Loucy (cell line): ENCODE results near the gene VPS13D.

Experiments
- H2AFZ ChIP-seq: fragments of 200-600 bp; sonication (generic); 2 replicates; pipeline ENCODE4 v1.6.0; 2016; ENCODE audit warnings: antibody characterized with exemption, mild to moderate bottlenecking, low read length, moderate library complexity
- H3F3A ChIP-seq: fragments of 200-600 bp; 2 replicates; pipeline ENCODE4 v1.6.0; 2016; ENCODE audit warnings: antibody characterized with exemption, low read depth, mild to moderate bottlenecking
- H3K27me3 ChIP-seq: fragments of 200-600 bp; sonication (generic); 2 replicates; pipeline ENCODE4 v1.6.1; 2014; ENCODE audit warnings: low read length, mild to moderate bottlenecking; ENCODE audit not compliant: insufficient read depth, poor library complexity, severe bottlenecking
- H3K36me3 ChIP-seq: fragments of 200-600 bp; sonication (generic); 2 replicates; pipeline ENCODE4 v1.6.1; 2016; ENCODE audit warnings: low read length; ENCODE audit not compliant: insufficient read depth
- H3K4me1 ChIP-seq: fragments of 200-600 bp; sonication (generic); 2 replicates; pipeline ENCODE4 v1.5.1; 2014; ENCODE audit warnings: low read length, mild to moderate bottlenecking; ENCODE audit not compliant: insufficient read depth, poor library complexity, severe bottlenecking
- H3K4me2 ChIP-seq: fragments of 200-600 bp; sonication (generic); 2 replicates; pipeline ENCODE4 v1.6.0; 2014; ENCODE audit warnings: antibody characterized with exemption, low read length, low read depth, mild to moderate bottlenecking; ENCODE audit not compliant: poor library complexity, severe bottlenecking
- H3K4me3 ChIP-seq: fragments of 200-600 bp; sonication (generic); 2 replicates; pipeline ENCODE4 v1.5.1; 2014; ENCODE audit warnings: low read length, mild to moderate bottlenecking, mixed read lengths; ENCODE audit not compliant: poor library complexity, severe bottlenecking
- H3K79me2 ChIP-seq: fragments of 200-600 bp; sonication (generic); 2 replicates; pipeline ENCODE4 v1.6.1; 2014; ENCODE audit warnings: low read length; ENCODE audit not compliant: insufficient read depth
- H3K9ac ChIP-seq: fragments of 200-600 bp; sonication (generic); 2 replicates; pipeline ENCODE4 v1.6.0; 2014; ENCODE audit warnings: mild to moderate bottlenecking, low read depth, low read length, moderate library complexity; ENCODE audit not compliant: poor library complexity, severe bottlenecking
- H3K9me2 ChIP-seq: fragments of 200-600 bp; sonication (generic); replicated peaks from 2 replicates; pipeline ENCODE4 v1.6.1; 2016; ENCODE audit warnings: low read depth, low read length, mixed read lengths
- H3K9me3 ChIP-seq: fragments of 200-600 bp; sonication (generic); 2 replicates; pipeline ENCODE4 v1.6.1; 2014; ENCODE audit warnings: mild to moderate bottlenecking, antibody characterized with exemption, low read length, low read depth; ENCODE audit not compliant: insufficient read depth
- H4K20me1 ChIP-seq: fragments of 200-600 bp; sonication (generic); 2 replicates; pipeline ENCODE4 v1.6.0; 2014; ENCODE audit warnings: antibody characterized with exemption, low read length, mild to moderate bottlenecking; ENCODE audit not compliant: insufficient read depth, poor library complexity, severe bottlenecking
- CTCF ChIP-seq: fragments of 200-600 bp; sonication (generic); conservative IDR thresholded peaks from 2 replicates; pipeline ENCODE4 v1.5.1; 2014; ENCODE audit warnings: mild to moderate bottlenecking, antibody characterized with exemption, low read length
- EZH2phosphoT487 ChIP-seq: fragments of 200-600 bp; IDR thresholded peaks from 2 replicates; pipeline ENCODE4 v1.6.1; 2018; ENCODE audit warnings: antibody characterized with exemption, mild to moderate bottlenecking, moderate library complexity, borderline replicate concordance

VPS13D gene

DNA sequence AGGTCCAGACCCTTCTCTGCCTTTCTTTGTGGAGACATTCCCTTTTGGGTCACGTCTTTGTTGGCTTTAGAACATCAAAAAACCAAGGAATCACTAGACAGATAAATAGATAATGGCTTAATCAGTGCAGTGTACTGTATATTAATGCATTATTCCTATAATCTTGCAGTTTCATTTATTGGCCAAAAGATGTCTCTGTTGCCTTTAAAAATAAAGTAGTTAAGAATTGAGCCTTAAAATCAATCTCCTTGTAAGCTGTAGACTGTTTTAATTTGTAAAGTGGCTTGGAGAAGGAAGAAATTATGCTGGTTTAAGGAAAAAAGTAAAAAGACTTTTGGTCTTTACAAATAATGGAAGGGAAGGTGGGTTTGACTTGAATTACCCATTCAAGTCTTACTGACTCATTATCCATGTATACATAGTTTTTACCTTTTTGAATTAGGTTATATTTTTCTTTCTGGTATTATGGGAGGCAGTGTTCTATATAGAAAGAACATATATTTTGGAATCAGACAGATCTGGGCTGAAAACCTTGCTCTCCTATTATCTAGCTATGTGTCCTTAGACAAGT lies 84.6 kb downstream of the VPS13D start:
- Histone ChIP-seq H3K36me3 (peaks cover 45% of the 10 kb centered on the region; the same call in 1 of the 2 replicates), H2AFZ (no peak overlapping the region), H3K79me2 (no peaks in the 10 kb centered on the region), H3K4me1 (no peaks in the 10 kb centered on the region), H3K4me2 (no peak overlapping the region), H3K9me3 (no peaks in the 10 kb centered on the region), H3F3A (no peaks in the 10 kb centered on the region), H3K27me3 (no peaks in the 10 kb centered on the region), H4K20me1 (no peaks in the 10 kb centered on the region), H3K9ac (no peak overlapping the region), H3K4me3 (no peak overlapping the region), H3K9me2 (no peaks in the 10 kb centered on the region)
- TF ChIP-seq EZH2phosphoT487 (no peak), CTCF (peak; percentile 76)

DNA sequence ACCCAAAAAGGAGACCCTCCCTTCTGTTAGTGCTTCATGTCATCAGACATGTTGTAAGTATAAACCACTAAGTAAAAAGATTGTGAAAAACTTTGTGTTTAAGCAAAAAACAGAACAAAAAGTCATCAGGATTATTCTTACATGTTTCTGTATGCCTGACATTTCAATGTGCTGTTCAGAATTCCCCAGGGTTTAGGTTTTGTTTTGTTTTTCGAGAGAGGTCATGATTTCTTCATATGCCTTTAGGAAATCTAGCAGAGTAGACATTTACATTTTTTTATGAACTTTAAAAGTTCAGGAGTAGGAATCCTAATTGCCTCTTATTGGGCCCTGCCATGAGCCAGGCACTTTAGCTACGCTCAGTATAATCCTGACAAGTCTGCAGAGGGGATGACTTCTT lies 85.3 kb downstream of the VPS13D start:
- Histone ChIP-seq H3K4me3 (no peak overlapping the region), H3K79me2 (no peaks in the 10 kb centered on the region), H4K20me1 (no peaks in the 10 kb centered on the region), H3K9ac (no peak overlapping the region), H3K36me3 (peaks cover 41% of the 10 kb centered on the region; the same call in 1 of the 2 replicates), H3K4me1 (no peaks in the 10 kb centered on the region), H3F3A (no peaks in the 10 kb centered on the region), H2AFZ (no peak overlapping the region), H3K9me3 (no peaks in the 10 kb centered on the region), H3K9me2 (no peaks in the 10 kb centered on the region), H3K4me2 (no peak overlapping the region), H3K27me3 (no peaks in the 10 kb centered on the region)
- TF ChIP-seq EZH2phosphoT487: no peak
- no peak for TF ChIP-seq CTCF

DNA sequence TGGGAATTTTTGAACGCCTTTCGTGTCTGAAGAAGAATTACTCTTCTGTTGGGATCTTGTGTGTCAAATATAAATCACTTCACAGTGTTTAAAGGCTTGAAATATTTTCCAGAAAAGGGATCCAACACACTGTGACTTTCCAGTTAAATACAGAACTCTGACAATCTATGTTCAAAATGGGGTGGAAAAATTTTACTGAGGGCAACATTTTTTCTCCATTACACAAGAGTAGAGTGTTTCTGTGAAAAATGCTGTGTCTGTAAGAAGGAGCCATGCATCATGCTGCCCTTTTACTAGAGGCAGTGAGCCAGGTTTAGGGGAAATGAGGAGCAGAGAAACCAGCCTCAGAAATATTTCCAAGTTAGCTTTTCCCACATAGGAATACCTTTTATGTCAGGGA lies 86.5 kb downstream of the VPS13D start:
- no peak overlapping the region for H3K4me3 ChIP-seq
- no peaks in the 10 kb centered on the region for H3K9me2 ChIP-seq
- no peak overlapping the region for H3K4me2 ChIP-seq
- H3F3A ChIP-seq: no peaks in the 10 kb centered on the region
- H3K27me3 ChIP-seq: no peaks in the 10 kb centered on the region
- no peaks in the 10 kb centered on the region for H3K9me3 ChIP-seq
- TF ChIP-seq CTCF: no peak
- no peak for TF ChIP-seq EZH2phosphoT487
- H3K79me2 ChIP-seq: no peaks in the 10 kb centered on the region
- peaks cover 36% of the 10 kb centered on the region; the same call in 1 of the 2 replicates for H3K36me3 ChIP-seq
- H3K4me1 ChIP-seq: no peaks in the 10 kb centered on the region
- H2AFZ ChIP-seq: no peak overlapping the region
- H4K20me1 ChIP-seq: no peaks in the 10 kb centered on the region
- H3K9ac ChIP-seq: no peak overlapping the region
